Gastrocnemius medialis (tissue), 4 donors: Measurements from ENCODE around the gene NEK2. TPM values are rescaled to one million over a fixed set of nuclear protein-coding genes. Genes with fewer than 3 reads are reported as not detected.
"Not testable (repeated sequence)": the region's sequence is repeated elsewhere in the genome, so short reads cannot be mapped to it uniquely, and the experiment has no call there.

Experiments used
- ATAC-seq, 2 donors: fragments of 150-250 bp; one replicate each; pipeline ENCODE4 v1.9.1; 2016
- DNase-seq, 2 donors: peaks; one replicate each; pipeline ENCODE4 v3.0.0-alpha.2; 2019
- H3K27ac ChIP-seq, 4 donors: fragments of 200-600 bp; sonication (generic); 1 replicate in 1 of 4; 2 replicates in 3 of 4; pipeline ENCODE4 v1.5.1; 2016 to 2018; ENCODE audit warnings: mild to moderate bottlenecking in 2 of 4, moderate library complexity in 1 of 4
- H3K27me3 ChIP-seq, 3 donors: fragments of 200-600 bp; sonication (generic) in 2 of 3; 1 replicate in 1 of 3; 2 replicates in 2 of 3; pipeline versions ENCODE4 v1.5.1 to v1.6.0; 2016 to 2019; ENCODE audit warnings: mild to moderate bottlenecking in 1 of 3, moderate library complexity in 1 of 3
- H3K36me3 ChIP-seq, 2 donors: fragments of 200-600 bp; sonication (generic) in 1 of 2; one replicate each; pipeline ENCODE4 v1.5.1; 2017 to 2018
- H3K4me1 ChIP-seq, 2 donors: fragments of 200-600 bp; sonication (generic) in 1 of 2; one replicate each; pipeline ENCODE4 v1.5.1; 2016 to 2017; ENCODE audit warnings: mild to moderate bottlenecking in 2 of 2
- H3K4me3 ChIP-seq, 4 donors: fragments of 200-600 bp; sonication (generic) in 3 of 4; 1 replicate in 1 of 4; 2 replicates in 3 of 4; pipeline ENCODE4 v1.5.1; 2016 to 2019; ENCODE audit warnings: mild to moderate bottlenecking in 2 of 4
- H3K9me3 ChIP-seq, 3 donors: fragments of 200-600 bp; sonication (generic) in 2 of 3; 1 replicate in 1 of 3; 2 replicates in 2 of 3; pipeline ENCODE4 v1.5.1; 2016 to 2019
- CTCF ChIP-seq, 5 experiments: fragments of 450-650 bp in 3 of 5; fragments of 200-600 bp in 2 of 5; sonication (generic) in 2 of 5; IDR thresholded peaks in 4 of 5; conservative IDR thresholded peaks in 1 of 5; 1 replicate in 4 of 5; 2 replicates in 1 of 5; pipeline ENCODE4 v1.5.1; 2016 to 2019; ENCODE audit warnings: antibody characterized with exemption in 5 of 5, mild to moderate bottlenecking in 3 of 5, moderate library complexity in 3 of 5
- POLR2A ChIP-seq, 2 donors: fragments of 450-650 bp; IDR thresholded peaks; one replicate each; pipeline ENCODE4 v1.6.1; 2017; ENCODE audit warnings: antibody characterized with exemption in 2 of 2, mild to moderate bottlenecking in 2 of 2, moderate library complexity in 2 of 2
- in situ Hi-C, 4 donors: fragments of 200-750 bp; cut with MboI; loops; one replicate each; pipeline versions ENCODE4 v1.15.0 to v1.8.0; 2017; ENCODE audit warnings: low sequenced_read_pairs in 4 of 4
- intact Hi-C: fragments of 100-400 bp; cut with DNase I; formaldehyde crosslinking; loops from one replicate; pipeline ENCODE4 v1.15.1; 2023; ENCODE audit warnings: low total_unique reads
- total RNA-seq, 4 donors: library from RNA; depleted of rRNA; stranded (reverse); fragments of >200 nt; gene quantifications; one replicate each; pipeline versions ENCODE4 v1.1.0 to v1.2.3, GENCODE V29; 2016

The NEK2 gene
- total RNA-seq, result not detected

DNA sequence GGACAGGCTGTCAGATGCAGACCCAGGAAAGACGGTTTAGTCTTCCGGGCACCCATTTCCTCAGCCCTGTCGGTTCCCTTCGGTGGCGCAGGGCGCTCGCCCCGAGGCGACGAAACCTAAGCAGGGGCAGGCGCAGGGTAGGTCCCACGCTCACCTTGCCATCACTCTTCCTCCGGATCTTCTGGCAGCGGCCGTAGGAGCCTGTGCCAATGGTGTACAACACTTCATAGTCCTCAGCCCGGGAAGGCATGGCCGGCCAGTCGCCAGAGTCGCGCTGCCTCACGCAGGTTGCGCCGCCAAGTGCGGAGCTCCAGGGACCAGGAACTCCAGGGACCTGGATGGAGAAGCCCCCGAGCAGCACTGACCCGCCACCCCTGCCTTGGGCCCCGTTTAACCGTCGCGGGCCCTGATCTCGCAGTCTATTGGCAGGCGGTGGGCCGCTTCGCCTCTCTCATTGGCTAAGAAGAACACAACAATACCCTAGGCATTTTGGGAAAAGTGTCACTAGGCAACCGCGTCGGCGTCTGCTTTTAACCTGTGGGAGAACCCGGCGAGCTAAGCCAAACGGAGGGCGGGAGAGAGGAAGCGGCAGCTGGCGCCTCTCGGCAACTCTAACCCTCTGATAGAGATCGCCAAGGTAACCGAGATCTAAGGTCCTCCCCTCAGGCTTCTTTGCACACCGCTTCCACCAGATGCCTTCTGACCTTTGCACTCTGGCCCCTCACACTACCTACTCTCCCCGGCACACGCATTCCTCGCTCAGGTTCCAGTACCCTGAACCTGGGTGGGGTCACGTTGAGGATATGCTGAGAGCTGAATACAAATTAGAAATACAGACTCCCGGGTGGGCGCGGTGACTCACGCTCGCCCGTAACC lies at the start of gene NEK2:
Gene NEK2, minus strand, starts transcription at position 392 of the 876 bp plus-strand sequence. Its CDS starts 142 bp downstream, at position 250.
- peak; percentile 48 to 68 for DNase-seq
- Histone ChIP-seq H3K27ac (no peak within 1 kb of the TSS), H3K4me3 (peak within 1 kb of the TSS; percentile 48 to 74 (median 52)), H3K27me3 (peaks cover 0 to 3% (median 0%) of the 10 kb centered on the region in 3 donors), H3K36me3 (no peaks in the 10 kb centered on the region), H3K9me3 (no peaks in the 10 kb centered on the region), H3K4me1 (peaks cover 8 to 12% of the 10 kb centered on the region in 2 donors)
- TF ChIP-seq CTCF (IDR thresholded peaks at IDR 0.05 in 4 of 5, conservative IDR thresholded peaks at IDR 0.05 in 1 of 5), result no peak
- no peak for TF ChIP-seq POLR2A (IDR thresholded peaks at IDR 0.05)
- in situ Hi-C loops, result loop anchor here in 2 of 4 donors (10.0 to 25.0 kb wide), 4 partner anchors 159 to 762 kb away; partner anchors contain the start of genes DTL (in 1 of the 2), INTS7 (in 1 of the 2), LPGAT1 (in 1 of the 2) and NENF (in 1 of the 2)
- ATAC-seq, result peak; percentile 92 to 95
- intact Hi-C loops, result loop anchor here (2.0 kb wide), 1 partner anchor 269 kb away; no protein-coding TSS in a partner anchor

GRCh38 chr1:211724687-211725196 lies 49.3 kb upstream of the NEK2 start:
- ATAC-seq (no peak), DNase-seq (no peak)
- H3K4me3 ChIP-seq, result no peak overlapping the region
- no peaks in the 10 kb centered on the region for H3K9me3 ChIP-seq
- no peaks in the 10 kb centered on the region for H3K27me3 ChIP-seq
- no peaks in the 10 kb centered on the region for H3K36me3 ChIP-seq
- H3K27ac ChIP-seq, result no peak overlapping the region
- TF ChIP-seq POLR2A (IDR thresholded peaks at IDR 0.05) (no peak), CTCF (IDR thresholded peaks at IDR 0.05 in 4 of 5, conservative IDR thresholded peaks at IDR 0.05 in 1 of 5) (no peak)
- intact Hi-C loops, result no loop called here
- no peaks in the 10 kb centered on the region for H3K4me1 ChIP-seq
- in situ Hi-C loops, result no loop called here

- DNase-seq (no peak), ATAC-seq (no peak)
- no peaks in the 10 kb centered on the region for H3K27me3 ChIP-seq
- no peaks in the 10 kb centered on the region for H3K36me3 ChIP-seq
- no peak overlapping the region for H3K27ac ChIP-seq
- H3K4me3 ChIP-seq, result no peak overlapping the region
- TF ChIP-seq CTCF (IDR thresholded peaks at IDR 0.05 in 4 of 5, conservative IDR thresholded peaks at IDR 0.05 in 1 of 5) (no peak), POLR2A (IDR thresholded peaks at IDR 0.05) (no peak)
- in situ Hi-C loops, result no loop called here
- H3K9me3 ChIP-seq, result no peaks in the 10 kb centered on the region
- H3K4me1 ChIP-seq, result no peaks in the 10 kb centered on the region
- intact Hi-C loops, result no loop called here
These were observed 47.9 kb upstream of the NEK2 start for GRCh38 chr1:211723273-211723672.

DNA sequence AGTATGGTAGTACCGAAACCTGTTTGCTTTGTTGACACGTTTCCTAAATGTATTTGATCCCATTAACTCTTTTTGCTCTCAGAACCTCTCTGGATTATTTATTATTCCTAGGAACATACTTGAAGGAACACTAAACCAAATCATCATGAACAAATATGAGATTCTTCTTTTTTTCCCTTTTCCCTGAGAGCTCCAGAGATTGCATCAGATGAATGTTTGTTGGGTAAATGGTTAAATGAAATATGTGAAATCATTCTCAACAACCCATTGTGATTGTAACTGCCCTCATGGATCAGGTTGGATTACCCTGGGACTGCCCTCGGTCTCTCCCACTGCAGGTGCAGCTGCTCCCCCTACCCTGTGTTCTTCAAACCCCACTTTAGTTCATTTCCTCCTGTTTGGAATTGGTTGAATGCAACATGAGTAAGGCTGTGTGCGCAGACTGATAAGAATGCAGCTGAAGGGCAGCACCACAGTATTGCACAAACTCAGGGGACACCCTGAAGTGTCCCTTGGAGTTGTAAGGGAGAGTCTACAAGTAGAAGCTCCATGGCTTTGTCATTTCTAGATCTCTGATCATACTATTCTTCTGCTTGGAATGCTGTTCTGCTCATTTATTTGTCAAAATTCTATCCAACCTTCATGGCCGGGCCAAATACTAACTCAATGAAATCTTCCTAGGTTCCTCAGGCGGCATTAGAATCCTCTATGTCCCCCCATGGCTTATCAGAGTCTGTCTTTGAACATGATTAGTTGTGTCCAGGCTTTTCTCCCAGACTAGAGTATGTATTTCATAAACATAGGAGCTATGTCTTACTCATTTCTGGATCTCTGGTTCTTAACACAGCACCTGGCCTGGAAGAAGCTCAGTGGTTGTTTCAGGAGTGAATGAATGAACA lies 47.1 kb upstream of the NEK2 start:
- H3K36me3 ChIP-seq, result no peaks in the 10 kb centered on the region
- H3K27ac ChIP-seq, result no peak overlapping the region
- H3K4me3 ChIP-seq, result no peak overlapping the region
- intact Hi-C loops, result no loop called here
- H3K9me3 ChIP-seq, result no peaks in the 10 kb centered on the region
- TF ChIP-seq POLR2A (IDR thresholded peaks at IDR 0.05) (no peak), CTCF (IDR thresholded peaks at IDR 0.05 in 4 of 5, conservative IDR thresholded peaks at IDR 0.05 in 1 of 5) (no peak)
- no peaks in the 10 kb centered on the region for H3K4me1 ChIP-seq
- H3K27me3 ChIP-seq, result no peaks in the 10 kb centered on the region
- DNase-seq (no peak), ATAC-seq (no peak)
- in situ Hi-C loops, result no loop called here

GRCh38 chr1:211716555-211716954 lies 41.1 kb upstream of the NEK2 start:
- H3K27me3 ChIP-seq, H3K4me3 ChIP-seq, H3K4me1 ChIP-seq, intact Hi-C loops, DNase-seq, H3K9me3 ChIP-seq, H3K36me3 ChIP-seq, H3K27ac ChIP-seq, in situ Hi-C loops, ATAC-seq: not testable (repeated sequence)
